Hepatocyte (in vitro differentiated cells): Measurements from ENCODE around the gene RIOK3. TPM values are rescaled to one million over a fixed set of nuclear protein-coding genes. Genes with fewer than 3 reads are reported as not detected.

ENCODE experiments used
- DNase-seq: peaks from one replicate; pipeline ENCODE4 v3.0.0-alpha.2; 2016; ENCODE audit warnings: low spot score
- H2AFZ ChIP-seq: fragments of 200-600 bp; sonication (generic); 2 replicates; pipeline ENCODE4 v1.6.0; 2016; ENCODE audit warnings: antibody characterized with exemption, mild to moderate bottlenecking
- H3K27ac ChIP-seq: fragments of 200-600 bp; sonication (generic); 2 replicates; pipeline ENCODE4 v1.5.1; 2016; ENCODE audit warnings: mild to moderate bottlenecking
- H3K27me3 ChIP-seq: fragments of 200-600 bp; sonication (generic); 2 replicates; pipeline ENCODE4 v1.6.1; 2016
- H3K36me3 ChIP-seq: fragments of 200-600 bp; sonication (generic); replicated peaks from 2 replicates; pipeline ENCODE4 v1.5.1; 2016; ENCODE audit warnings: low read depth; ENCODE audit not compliant: insufficient read depth
- H3K4me1 ChIP-seq: fragments of 200-600 bp; sonication (generic); 2 replicates; pipeline ENCODE4 v1.5.1; 2016; ENCODE audit warnings: mild to moderate bottlenecking, moderate library complexity; ENCODE audit not compliant: insufficient read depth
- H3K4me2 ChIP-seq: fragments of 200-600 bp; sonication (generic); 2 replicates; pipeline ENCODE4 v1.6.0; 2016
- H3K4me3 ChIP-seq: fragments of 200-600 bp; sonication (generic); 2 replicates; pipeline ENCODE4 v1.5.1; 2016; ENCODE audit warnings: mild to moderate bottlenecking
- H3K79me2 ChIP-seq: fragments of 200-600 bp; sonication (generic); 2 replicates; pipeline ENCODE4 v1.6.0; 2017; ENCODE audit warnings: mild to moderate bottlenecking
- H3K9me2 ChIP-seq: fragments of 200-600 bp; sonication (generic); replicated peaks from 2 replicates; pipeline ENCODE4 v1.6.0; 2017; ENCODE audit warnings: mild to moderate bottlenecking; ENCODE audit not compliant: insufficient read depth
- H3K9me3 ChIP-seq: fragments of 200-600 bp; sonication (generic); 2 replicates; pipeline ENCODE4 v1.5.1; 2016; ENCODE audit warnings: low read depth, mild to moderate bottlenecking
- H4K20me1 ChIP-seq: fragments of 200-600 bp; sonication (generic); 2 replicates; pipeline ENCODE4 v1.6.0; 2016; ENCODE audit warnings: mild to moderate bottlenecking; ENCODE audit not compliant: insufficient read depth, poor library complexity, severe bottlenecking
- CTCF ChIP-seq: fragments of 200-600 bp; sonication (generic); IDR thresholded peaks from 2 replicates; pipeline ENCODE4 v1.5.1; 2016; ENCODE audit warnings: antibody characterized with exemption, mild to moderate bottlenecking; ENCODE audit not compliant: poor library complexity
- EZH2 ChIP-seq: fragments of 200-600 bp; sonication (generic); IDR thresholded peaks from 2 replicates; pipeline ENCODE4 v1.6.1; 2016; ENCODE audit warnings: antibody characterized with exemption, mild to moderate bottlenecking, borderline replicate concordance
- EZH2phosphoT487 ChIP-seq: fragments of 200-600 bp; sonication (generic); IDR thresholded peaks from one replicate; pipeline ENCODE4 v1.6.1; 2018; ENCODE audit warnings: antibody characterized with exemption, mild to moderate bottlenecking, low read depth, moderate library complexity; ENCODE audit not compliant: unreplicated experiment, severe bottlenecking
- WGBS: methylation state at CpG from one replicate; pipeline ENCODE4 v1.1.6; 2016; ENCODE audit warnings: low lambda C conversion rate; ENCODE audit errors: missing lambda C conversion rate; 5-methylcytosine and 5-hydroxymethylcytosine counted together
- polyA plus RNA-seq: library from polyadenylated mRNA; unstranded; fragments of >200 nt; fragmentation: Nextera tagmentation; extraction: Ambion mirVana; gene quantifications from 2 replicates; pipeline ENCODE4 v1.2.1, GENCODE V29; 2016
- total RNA-seq: library from RNA; depleted of rRNA; stranded (reverse); fragments of >200 nt; gene quantifications from 2 replicates; pipeline ENCODE4 v1.2.3, GENCODE V29; 2014

Gene RIOK3
- total and polyA plus RNA-seq, 2 experiments from 2014 or later: 53.9 to 95.2 TPM

DNA sequence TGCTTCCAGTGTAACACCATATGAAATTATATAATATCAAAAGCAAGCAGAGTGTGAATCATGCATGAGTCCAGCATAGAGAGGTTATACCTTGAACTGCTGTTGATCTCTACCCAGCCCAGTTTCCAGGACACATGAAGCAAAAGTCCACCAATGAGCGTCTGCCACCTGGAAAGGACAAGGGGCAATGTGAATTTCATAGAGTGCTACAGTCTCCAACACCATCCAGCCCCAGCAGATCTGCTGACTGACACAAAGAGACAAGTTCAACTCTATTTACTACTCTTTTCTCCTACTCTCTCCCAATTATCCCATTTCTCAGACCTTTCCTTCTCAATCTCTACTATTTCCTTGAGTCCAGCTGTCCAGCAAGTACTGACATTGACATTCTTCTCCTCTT lies 31.8 kb upstream of the RIOK3 start:
- no peaks in the 10 kb centered on the region for H3K9me3 ChIP-seq
- peak overlapping the region; percentile 62 for H3K27ac ChIP-seq
- H3K27me3 ChIP-seq: no peaks in the 10 kb centered on the region
- H3K4me3 ChIP-seq: no peak overlapping the region
- H3K79me2 ChIP-seq: no peaks in the 10 kb centered on the region
- 71% methylated on average over 1 of the region's 1 CpG for WGBS
- no peak overlapping the region for H2AFZ ChIP-seq
- no peak overlapping the region for H3K4me2 ChIP-seq
- H3K9me2 ChIP-seq: no peaks in the 10 kb centered on the region
- H4K20me1 ChIP-seq: no peaks in the 10 kb centered on the region
- H3K36me3 ChIP-seq: no peaks in the 10 kb centered on the region
- DNase-seq: peak; percentile 28
- H3K4me1 ChIP-seq: peaks cover 3% of the 10 kb centered on the region
- TF ChIP-seq EZH2: no peak
- no peak for TF ChIP-seq CTCF
- no peak for TF ChIP-seq EZH2phosphoT487

- H2AFZ ChIP-seq: no peak overlapping the region
- H3K4me2 ChIP-seq: peak overlapping the region; percentile 7
- peak; percentile 64 for DNase-seq
- no peaks in the 10 kb centered on the region for H4K20me1 ChIP-seq
- no peaks in the 10 kb centered on the region for H3K36me3 ChIP-seq
- no peak for TF ChIP-seq EZH2
- TF ChIP-seq EZH2phosphoT487: no peak
- no peak for TF ChIP-seq CTCF
- no peaks in the 10 kb centered on the region for H3K79me2 ChIP-seq
- peaks cover 3% of the 10 kb centered on the region for H3K4me1 ChIP-seq
- no peak overlapping the region for H3K4me3 ChIP-seq
- no peaks in the 10 kb centered on the region for H3K9me3 ChIP-seq
- H3K9me2 ChIP-seq: no peaks in the 10 kb centered on the region
- peak overlapping the region; percentile 75 for H3K27ac ChIP-seq
- H3K27me3 ChIP-seq: no peaks in the 10 kb centered on the region
- WGBS: 80% methylated on average over 4 of the region's 4 CpGs
These were observed 30.2 kb upstream of the RIOK3 start for GRCh38 chr18:23422751-23423418.

DNA sequence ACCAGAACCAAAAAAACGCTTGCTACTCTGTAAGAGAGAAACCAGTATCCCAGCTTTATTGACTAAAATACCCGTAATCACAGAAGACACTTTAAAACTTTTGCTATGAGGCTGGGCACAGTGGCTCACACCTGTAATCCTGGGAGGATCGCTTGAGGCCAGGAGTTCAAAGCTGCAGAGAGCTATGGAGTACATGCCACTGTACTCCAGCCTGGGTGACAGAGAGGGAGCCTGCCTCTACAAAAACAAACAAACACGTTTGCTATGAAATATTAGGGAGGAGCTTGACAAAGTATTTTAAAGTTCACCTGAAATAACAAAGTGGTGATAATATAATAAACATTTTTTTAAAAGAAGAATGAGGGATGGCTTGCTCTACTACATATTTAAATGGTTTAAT lies 28.5 kb upstream of the RIOK3 start:
- no peak for TF ChIP-seq EZH2phosphoT487
- TF ChIP-seq CTCF: no peak
- no peak for TF ChIP-seq EZH2
- H2AFZ ChIP-seq: no peak overlapping the region
- no peaks in the 10 kb centered on the region for H3K9me3 ChIP-seq
- no peaks in the 10 kb centered on the region for H3K79me2 ChIP-seq
- H3K27ac ChIP-seq: no peak overlapping the region
- H3K9me2 ChIP-seq: no peaks in the 10 kb centered on the region
- 89% methylated on average over 4 of the region's 4 CpGs for WGBS
- H3K4me2 ChIP-seq: no peak overlapping the region
- no peaks in the 10 kb centered on the region for H3K27me3 ChIP-seq
- no peaks in the 10 kb centered on the region for H4K20me1 ChIP-seq
- H3K4me3 ChIP-seq: no peak overlapping the region
- peaks cover 3% of the 10 kb centered on the region for H3K4me1 ChIP-seq
- H3K36me3 ChIP-seq: no peaks in the 10 kb centered on the region
- DNase-seq: no peak
